Measurements from ENCODE around the gene VPS29. TPM values are rescaled to one million over a fixed set of nuclear protein-coding genes. Genes with fewer than 3 reads are reported as not detected.
A peak's percentile ranks its signal among the peaks of the same experiment; 100 is the strongest.

The VPS29 gene
- total RNA-seq = 10 to 100 TPM; 72.2 to 96.1 (median 83.1) TPM

DNA sequence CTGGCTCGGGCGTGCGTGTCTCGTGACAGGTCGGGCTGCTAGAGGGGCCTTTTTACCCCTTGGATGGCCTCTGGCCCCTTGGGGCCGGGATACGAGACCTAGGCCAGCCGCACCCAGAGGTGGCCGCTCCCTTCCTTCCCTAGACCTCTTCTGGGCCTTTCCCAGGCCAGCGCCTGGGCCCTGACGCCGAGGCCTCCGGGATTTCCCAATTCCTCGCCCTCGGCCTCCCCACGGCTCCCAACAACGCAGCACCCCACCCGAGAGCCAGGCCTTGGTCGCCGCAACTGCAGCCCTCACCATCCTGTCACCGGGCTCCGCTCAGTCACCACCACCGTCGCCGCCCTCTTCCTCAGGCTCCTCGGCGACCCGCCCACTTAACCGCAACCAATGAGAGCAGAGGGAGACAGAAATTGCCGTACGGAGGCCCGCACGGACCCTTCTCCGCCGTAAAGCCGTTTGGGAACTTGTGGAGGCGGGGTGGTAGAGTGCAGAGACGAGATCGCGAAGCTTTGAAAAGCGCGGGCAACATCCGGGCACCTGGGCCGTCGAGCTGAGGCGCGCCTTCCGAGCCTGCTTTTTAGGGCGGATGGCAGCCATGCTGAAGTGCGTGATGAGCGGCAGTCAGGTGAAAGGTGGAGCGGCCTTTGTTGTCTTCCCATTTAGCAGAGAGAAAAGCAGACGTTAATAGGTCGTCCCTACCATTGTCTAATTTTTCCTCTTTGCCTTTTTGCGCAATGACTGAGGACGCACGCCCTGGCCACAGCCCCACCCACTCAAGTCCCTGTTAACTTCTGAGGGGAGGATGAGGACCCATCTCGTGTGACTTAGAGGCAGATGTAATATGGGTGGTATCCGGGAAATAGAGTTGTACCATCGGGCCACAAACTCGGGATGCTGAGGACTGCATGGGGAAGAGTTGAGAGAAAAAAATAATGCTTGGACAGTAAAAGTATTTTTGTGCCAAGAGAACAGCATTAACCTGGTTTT is at the start of gene VPS29, which contains the start of gene RAD9B:
Gene VPS29, minus strand, starts transcription at position 360 of the 987 bp plus-strand sequence. Its CDS starts 60 bp downstream, at position 300.
Gene RAD9B, plus strand, starts transcription at position 580 of the 987 bp plus-strand sequence. Its CDS starts 7 bp downstream, at position 587.
- TF ChIP-seq, protein P1, sequence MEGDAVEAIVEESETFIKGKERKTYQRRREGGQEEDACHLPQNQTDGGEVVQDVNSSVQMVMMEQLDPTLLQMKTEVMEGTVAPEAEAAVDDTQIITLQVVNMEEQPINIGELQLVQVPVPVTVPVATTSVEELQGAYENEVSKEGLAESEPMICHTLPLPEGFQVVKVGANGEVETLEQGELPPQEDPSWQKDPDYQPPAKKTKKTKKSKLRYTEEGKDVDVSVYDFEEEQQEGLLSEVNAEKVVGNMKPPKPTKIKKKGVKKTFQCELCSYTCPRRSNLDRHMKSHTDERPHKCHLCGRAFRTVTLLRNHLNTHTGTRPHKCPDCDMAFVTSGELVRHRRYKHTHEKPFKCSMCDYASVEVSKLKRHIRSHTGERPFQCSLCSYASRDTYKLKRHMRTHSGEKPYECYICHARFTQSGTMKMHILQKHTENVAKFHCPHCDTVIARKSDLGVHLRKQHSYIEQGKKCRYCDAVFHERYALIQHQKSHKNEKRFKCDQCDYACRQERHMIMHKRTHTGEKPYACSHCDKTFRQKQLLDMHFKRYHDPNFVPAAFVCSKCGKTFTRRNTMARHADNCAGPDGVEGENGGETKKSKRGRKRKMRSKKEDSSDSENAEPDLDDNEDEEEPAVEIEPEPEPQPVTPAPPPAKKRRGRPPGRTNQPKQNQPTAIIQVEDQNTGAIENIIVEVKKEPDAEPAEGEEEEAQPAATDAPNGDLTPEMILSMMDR (IDR thresholded peaks at IDR 0.05) = no peak
- TF ChIP-seq EP300 (IDR thresholded peaks at IDR 0.05) = no peak
- peak; percentile 77 to 99 (median 83) for TF ChIP-seq POLR2AphosphoS5 (IDR thresholded peaks at IDR 0.05)
- peak; percentile 85 to 91 for TF ChIP-seq POLR2A (IDR thresholded peaks at IDR 0.05)
- DNase-seq (ENCODE audit: low spot score in 2 of 2) = peak; percentile 99
- WGBS = 6% methylated on average over 59 of the region's 61 CpGs
- no peaks in the 10 kb centered on the region for H3K36me3 ChIP-seq
- H3K27me3 ChIP-seq = no peaks in the 10 kb centered on the region
- no peaks in the 10 kb centered on the region for H3K9me3 ChIP-seq
- H3K4me1 ChIP-seq = peaks cover 34% of the 10 kb centered on the region
- H3K4me3 ChIP-seq = peak within 1 kb of the TSS; percentile 73
- H3K27ac ChIP-seq = peak within 1 kb of the TSS; percentile 94

DNA sequence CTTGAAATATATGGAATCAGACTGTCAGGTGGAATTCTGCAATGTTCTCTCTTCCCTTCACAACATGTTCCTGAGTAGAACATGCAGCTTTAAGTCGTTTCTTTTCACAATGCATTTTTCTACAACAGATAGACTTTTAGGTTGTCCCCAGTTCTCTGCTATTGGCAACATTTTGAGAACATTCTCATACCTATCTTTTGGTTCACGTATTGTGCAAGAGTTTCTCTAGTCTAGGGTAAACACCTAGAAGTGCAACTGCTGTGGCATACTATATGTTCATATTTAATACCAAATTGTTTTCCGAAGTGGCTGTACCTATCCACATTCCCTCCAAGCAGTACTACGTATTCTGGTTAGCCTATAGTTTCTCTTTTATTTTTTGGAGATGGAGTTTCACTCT is 49.1 kb upstream of the VPS29 start:
- Histone ChIP-seq H3K27me3 (no peaks in the 10 kb centered on the region), H3K27ac (no peak overlapping the region), H3K36me3 (peaks cover 13% of the 10 kb centered on the region), H3K4me1 (peaks cover 44% of the 10 kb centered on the region), H3K4me3 (no peak overlapping the region), H3K9me3 (no peaks in the 10 kb centered on the region)
- 92% methylated on average over 4 of the region's 4 CpGs for WGBS
- TF ChIP-seq, protein P1 (IDR thresholded peaks at IDR 0.05) = no peak
- TF ChIP-seq POLR2A (IDR thresholded peaks at IDR 0.05) = no peak
- DNase-seq (ENCODE audit: low spot score in 2 of 2) = no peak

DNA sequence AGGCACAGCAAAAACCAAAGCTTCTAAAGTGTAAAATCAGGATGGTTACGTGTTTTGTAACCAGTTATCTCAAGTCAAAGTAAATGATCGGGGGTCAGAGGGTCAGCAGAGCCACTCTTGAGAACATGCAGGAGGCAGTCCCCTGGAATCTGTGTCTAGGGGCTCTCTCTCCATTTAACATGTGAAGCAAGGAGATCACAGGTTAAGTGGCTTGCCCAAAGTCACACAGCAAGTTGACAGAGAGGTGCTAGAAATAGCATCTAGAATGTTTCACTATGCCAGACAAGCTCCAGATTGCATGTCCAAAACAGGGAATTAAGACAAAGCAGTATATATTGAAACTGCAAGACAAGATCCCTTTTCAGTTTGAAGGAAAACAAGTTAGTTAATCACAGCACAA is 47.8 kb upstream of the VPS29 start:
- Histone ChIP-seq H3K36me3 (peaks cover 13% of the 10 kb centered on the region), H3K27me3 (no peaks in the 10 kb centered on the region), H3K4me3 (no peak overlapping the region), H3K4me1 (peaks cover 44% of the 10 kb centered on the region), H3K27ac (no peak overlapping the region), H3K9me3 (no peaks in the 10 kb centered on the region)
- DNase-seq (ENCODE audit: low spot score in 2 of 2) = no peak
- WGBS = 89% methylated on average over 2 of the region's 2 CpGs
- TF ChIP-seq EP300 (IDR thresholded peaks at IDR 0.05) (no peak), POLR2AphosphoS5 (IDR thresholded peaks at IDR 0.05) (no peak), POLR2A (IDR thresholded peaks at IDR 0.05) (no peak)
- TF ChIP-seq, protein P1 (IDR thresholded peaks at IDR 0.05) = no peak

DNA sequence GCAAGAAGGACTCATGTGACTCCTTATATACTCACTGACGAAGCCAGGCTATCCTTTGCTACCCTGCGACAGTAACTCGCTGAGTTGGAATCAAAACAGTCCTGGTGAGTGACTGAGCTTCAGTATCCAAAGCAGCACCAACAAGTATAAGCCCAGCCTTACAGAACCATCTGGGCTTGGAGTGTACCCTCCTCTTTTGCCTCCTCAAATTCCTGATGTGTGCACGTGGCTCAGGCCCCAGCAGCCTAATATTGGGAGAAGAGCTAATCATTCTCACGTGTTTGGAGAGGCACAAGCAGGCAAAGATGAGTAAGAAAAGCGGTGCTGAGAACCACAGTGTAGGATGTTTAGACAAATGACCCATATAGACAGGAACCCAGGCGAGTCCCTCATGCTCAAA is 46.8 kb upstream of the VPS29 start:
- Histone ChIP-seq H3K9me3 (no peaks in the 10 kb centered on the region), H3K4me3 (no peak overlapping the region), H3K27me3 (no peaks in the 10 kb centered on the region), H3K4me1 (peaks cover 50% of the 10 kb centered on the region), H3K27ac (no peak overlapping the region), H3K36me3 (peaks cover 13% of the 10 kb centered on the region)
- 79% methylated on average over 7 of the region's 7 CpGs for WGBS
- DNase-seq (ENCODE audit: low spot score in 2 of 2) = no peak
- TF ChIP-seq POLR2A (IDR thresholded peaks at IDR 0.05) (no peak), POLR2AphosphoS5 (IDR thresholded peaks at IDR 0.05) (no peak), EP300 (IDR thresholded peaks at IDR 0.05) (no peak)
- TF ChIP-seq, protein P1 (IDR thresholded peaks at IDR 0.05) = no peak

DNA sequence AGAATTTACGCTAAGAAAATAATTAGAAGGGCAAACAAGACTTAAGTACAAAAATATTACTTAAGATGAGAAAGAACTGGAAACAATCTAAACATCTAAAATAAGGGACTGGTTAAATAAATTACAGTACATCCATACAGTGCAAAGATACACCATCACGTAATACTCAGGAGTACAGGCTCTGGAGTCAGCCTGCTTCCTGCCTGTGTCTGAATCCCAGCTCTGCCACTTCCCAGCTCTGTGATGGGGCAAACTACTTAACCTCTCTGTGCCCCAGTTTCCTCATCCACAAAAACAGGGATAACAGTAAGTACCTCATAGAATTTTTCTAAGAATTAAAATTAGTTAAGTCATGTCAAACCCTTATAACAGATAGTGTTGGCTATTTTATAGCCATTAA is 45.2 kb upstream of the VPS29 start:
- peaks cover 13% of the 10 kb centered on the region for H3K36me3 ChIP-seq
- peaks cover 64% of the 10 kb centered on the region for H3K4me1 ChIP-seq
- H3K4me3 ChIP-seq = no peak overlapping the region
- H3K27me3 ChIP-seq = no peaks in the 10 kb centered on the region
- DNase-seq (ENCODE audit: low spot score in 2 of 2) = no peak
- TF ChIP-seq EP300 (IDR thresholded peaks at IDR 0.05) (no peak), POLR2A (IDR thresholded peaks at IDR 0.05) (no peak), POLR2AphosphoS5 (IDR thresholded peaks at IDR 0.05) (no peak)
- TF ChIP-seq, protein P1 (IDR thresholded peaks at IDR 0.05) = no peak
- 94% methylated on average over 2 of the region's 2 CpGs for WGBS
- no peaks in the 10 kb centered on the region for H3K9me3 ChIP-seq
- H3K27ac ChIP-seq = no peak overlapping the region

Data from suprapubic skin (tissue), 4 donors.